Endodermal cell (in vitro differentiated cells): ENCODE data around the gene TNIK. TPM values are rescaled to one million over a fixed set of nuclear protein-coding genes. Genes with fewer than 3 reads are reported as not detected.

ENCODE experiments used
- DNase-seq: peaks from one replicate; pipeline ENCODE4 v3.0.0-alpha.2; 2017
- H3K27ac ChIP-seq: 2 replicates; pipeline ENCODE4 v1.5.1; 2013; ENCODE audit warnings: mild to moderate bottlenecking, low read depth, low read length, moderate library complexity
- H3K27me3 ChIP-seq: 2 replicates; pipeline ENCODE4 v1.6.1; 2013; ENCODE audit warnings: mild to moderate bottlenecking, low read length, moderate library complexity; ENCODE audit not compliant: insufficient read depth, control insufficient read depth, poor library complexity, severe bottlenecking
- H3K36me3 ChIP-seq: 2 replicates; pipeline ENCODE4 v1.7.0; 2013; ENCODE audit warnings: mild to moderate bottlenecking, low read length, moderate library complexity; ENCODE audit not compliant: control insufficient read depth, insufficient read depth
- H3K4me1 ChIP-seq: one replicate; pipeline ENCODE4 v1.7.0; 2013; ENCODE audit warnings: low read length; ENCODE audit not compliant: control insufficient read depth, insufficient read depth
- H3K4me3 ChIP-seq: 2 replicates; pipeline ENCODE4 v1.5.1; 2013; ENCODE audit warnings: mild to moderate bottlenecking, low read length, moderate library complexity
- H3K9ac ChIP-seq: 2 replicates; pipeline ENCODE4 v1.6.1; 2013; ENCODE audit warnings: mild to moderate bottlenecking, low read length, moderate library complexity; ENCODE audit not compliant: poor library complexity, severe bottlenecking; ENCODE audit errors: extremely low read depth
- H3K9me3 ChIP-seq: 2 replicates; pipeline ENCODE4 v1.6.1; 2013; ENCODE audit warnings: mild to moderate bottlenecking, low read length, moderate library complexity; ENCODE audit not compliant: control insufficient read depth
- H3K27ac Mint-ChIP-seq: 2 replicates; pipeline ENCODE4 v1.8.0; 2020; ENCODE audit warnings: mixed read lengths
- H3K27me3 Mint-ChIP-seq: 2 replicates; pipeline ENCODE4 v1.8.0; 2021; ENCODE audit warnings: mild to moderate bottlenecking, mixed read lengths; ENCODE audit not compliant: insufficient read depth
- H3K36me3 Mint-ChIP-seq: 2 replicates; pipeline ENCODE4 v1.8.0; 2020; ENCODE audit warnings: low read depth, mixed read lengths
- H3K4me1 Mint-ChIP-seq: 2 replicates; pipeline ENCODE4 v1.8.0; 2020; ENCODE audit warnings: mixed read lengths
- H3K4me3 Mint-ChIP-seq: 2 replicates; pipeline ENCODE4 v1.8.0; 2020; ENCODE audit warnings: mild to moderate bottlenecking, moderate library complexity, mixed read lengths
- H3K9me3 Mint-ChIP-seq: 2 replicates; pipeline ENCODE4 v1.8.0; 2020; ENCODE audit warnings: mild to moderate bottlenecking, mixed read lengths
- WGBS, 2 experiments: methylation state at CpG; one replicate each; pipeline versions ENCODE4 v1.1.5 to v1.1.7; 2013; ENCODE audit warnings: missing lambda C conversion rate in 2 of 2, mixed read lengths in 1 of 2; ENCODE audit not compliant: insufficient coverage in 1 of 2, insufficient read length in 1 of 2; 5-methylcytosine and 5-hydroxymethylcytosine counted together
- total RNA-seq, 2 donors: library from RNA; stranded (reverse); fragmentation: NEBNext Ultra II Directional in 1 of 2; extraction: Animal tissue kit (Norgen Biotek cat#: 25700) in 1 of 2; gene quantifications; 2 replicates in 1 of 2; 3 replicates in 1 of 2; pipeline ENCODE4 v1.2.1, GENCODE V29; 2021
- TF ChIP-seq, protein P1 (sequence below): fragments of 200-600 bp; sonication (generic); conservative IDR thresholded peaks from 2 replicates; pipeline ENCODE4 v1.5.0; 2021; ENCODE audit warnings: antibody characterized with exemption, mild to moderate bottlenecking

The TNIK gene
- total RNA-seq, 2 donors from 2014 or later, result 12.2 to 14.9 TPM

DNA sequence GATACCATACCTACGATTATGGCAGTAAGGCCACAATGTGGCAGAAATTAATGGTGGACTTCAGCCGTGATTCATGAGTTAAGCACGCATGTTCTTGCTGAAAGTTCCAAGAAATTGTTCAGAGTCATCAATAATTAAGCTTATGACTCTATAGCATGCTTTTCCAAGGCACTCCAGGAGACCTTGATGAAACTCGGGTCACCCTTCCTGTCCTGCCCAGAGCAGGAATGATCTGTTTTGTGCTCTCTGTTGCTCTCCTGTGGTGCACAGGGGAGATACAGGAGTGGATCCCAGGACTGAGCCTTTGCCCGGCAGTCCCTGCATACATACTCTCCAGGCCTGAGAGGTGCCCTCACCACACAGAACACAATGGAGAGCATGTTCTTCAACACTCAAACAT lies 292.1 kb downstream of the TNIK start:
- no peak overlapping the region for H3K9ac ChIP-seq
- H3K4me3 ChIP-seq, result no peak overlapping the region
- H3K9me3 Mint-ChIP-seq, result peaks cover 1% of the 10 kb centered on the region
- peaks cover 4% of the 10 kb centered on the region for H3K4me1 ChIP-seq
- peaks cover 14% of the 10 kb centered on the region for H3K4me1 Mint-ChIP-seq
- H3K4me3 Mint-ChIP-seq, result no peak overlapping the region
- DNase-seq, result peak; percentile 79
- no peaks in the 10 kb centered on the region for H3K36me3 ChIP-seq
- 75 to 78% methylated on average over 5 of the region's 5 CpGs for WGBS, 2 experiments
- H3K27ac Mint-ChIP-seq, result no peak overlapping the region
- H3K27me3 ChIP-seq, result no peaks in the 10 kb centered on the region
- H3K9me3 ChIP-seq, result peaks cover 7% of the 10 kb centered on the region
- no peaks in the 10 kb centered on the region for H3K27me3 Mint-ChIP-seq
- TF ChIP-seq, protein P1, sequence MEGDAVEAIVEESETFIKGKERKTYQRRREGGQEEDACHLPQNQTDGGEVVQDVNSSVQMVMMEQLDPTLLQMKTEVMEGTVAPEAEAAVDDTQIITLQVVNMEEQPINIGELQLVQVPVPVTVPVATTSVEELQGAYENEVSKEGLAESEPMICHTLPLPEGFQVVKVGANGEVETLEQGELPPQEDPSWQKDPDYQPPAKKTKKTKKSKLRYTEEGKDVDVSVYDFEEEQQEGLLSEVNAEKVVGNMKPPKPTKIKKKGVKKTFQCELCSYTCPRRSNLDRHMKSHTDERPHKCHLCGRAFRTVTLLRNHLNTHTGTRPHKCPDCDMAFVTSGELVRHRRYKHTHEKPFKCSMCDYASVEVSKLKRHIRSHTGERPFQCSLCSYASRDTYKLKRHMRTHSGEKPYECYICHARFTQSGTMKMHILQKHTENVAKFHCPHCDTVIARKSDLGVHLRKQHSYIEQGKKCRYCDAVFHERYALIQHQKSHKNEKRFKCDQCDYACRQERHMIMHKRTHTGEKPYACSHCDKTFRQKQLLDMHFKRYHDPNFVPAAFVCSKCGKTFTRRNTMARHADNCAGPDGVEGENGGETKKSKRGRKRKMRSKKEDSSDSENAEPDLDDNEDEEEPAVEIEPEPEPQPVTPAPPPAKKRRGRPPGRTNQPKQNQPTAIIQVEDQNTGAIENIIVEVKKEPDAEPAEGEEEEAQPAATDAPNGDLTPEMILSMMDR, result peak; percentile 84
- peaks cover 2% of the 10 kb centered on the region for H3K36me3 Mint-ChIP-seq
- H3K27ac ChIP-seq, result no peak overlapping the region

DNA sequence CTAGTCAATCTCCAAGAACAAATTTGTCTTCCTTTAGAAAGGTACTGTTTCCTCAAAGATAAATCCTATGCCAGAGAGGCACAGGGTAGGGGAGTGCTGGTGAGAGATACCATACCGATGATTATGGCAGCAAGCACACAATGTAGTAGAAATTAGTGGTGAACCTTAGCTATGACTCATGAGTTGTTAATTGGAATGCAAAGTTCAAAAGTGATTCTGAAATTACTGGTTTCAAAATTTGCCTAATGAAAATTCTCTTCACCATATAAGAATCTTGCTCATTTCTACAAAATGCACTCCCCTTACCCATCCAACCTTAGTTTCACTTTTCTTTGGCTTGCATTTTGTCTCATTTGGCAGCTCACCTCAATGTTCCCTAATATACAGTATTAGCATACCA lies 294.2 kb downstream of the TNIK start:
- Histone ChIP-seq H3K27ac (no peak overlapping the region), H3K9ac (no peak overlapping the region), H3K4me1 (no peaks in the 10 kb centered on the region), H3K4me3 (no peak overlapping the region), H3K27me3 (no peaks in the 10 kb centered on the region), H3K9me3 (peaks cover 14% of the 10 kb centered on the region), H3K36me3 (no peaks in the 10 kb centered on the region)
- TF ChIP-seq, protein P1, result no peak
- Mint-ChIP-seq H3K27ac (no peak overlapping the region), H3K9me3 (peaks cover 7% of the 10 kb centered on the region), H3K27me3 (no peaks in the 10 kb centered on the region), H3K36me3 (peaks cover 8% of the 10 kb centered on the region), H3K4me1 (peaks cover 10% of the 10 kb centered on the region), H3K4me3 (no peak overlapping the region)
- 87% methylated on average over 1 of the region's 1 CpG; no CpG with 5 or more reads in 1 of the 2 experiments for WGBS, 2 experiments
- DNase-seq, result no peak

DNA sequence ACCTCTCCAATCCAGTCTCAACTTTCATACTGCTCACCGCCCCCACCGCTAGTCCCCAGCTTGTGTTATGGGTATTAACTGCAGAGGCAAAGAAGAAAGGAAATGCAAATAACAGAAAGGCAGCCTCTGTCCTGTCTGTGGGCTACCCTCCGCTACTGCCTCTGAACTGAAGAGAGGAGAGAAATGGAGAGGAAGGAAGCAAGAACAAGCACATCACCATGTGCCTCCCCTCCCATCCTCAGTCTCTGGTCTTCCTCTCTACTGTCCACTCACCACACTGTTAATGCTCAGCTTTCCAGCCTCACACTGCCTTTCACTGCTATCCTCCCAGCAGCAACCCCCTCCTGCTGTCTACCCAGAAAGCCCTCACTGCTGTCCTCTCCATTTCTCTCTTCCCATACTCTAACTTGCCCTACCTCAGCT lies 294.7 kb downstream of the TNIK start:
- DNase-seq, result peak; percentile 57
- peaks cover 7% of the 10 kb centered on the region for H3K9me3 Mint-ChIP-seq
- no peak overlapping the region for H3K9ac ChIP-seq
- peaks cover 10% of the 10 kb centered on the region for H3K4me1 Mint-ChIP-seq
- H3K27ac Mint-ChIP-seq, result peak overlapping the region; percentile 26
- H3K27ac ChIP-seq, result no peak overlapping the region
- no peaks in the 10 kb centered on the region for H3K27me3 Mint-ChIP-seq
- H3K9me3 ChIP-seq, result peaks cover 14% of the 10 kb centered on the region
- TF ChIP-seq, protein P1, result no peak
- H3K36me3 ChIP-seq, result no peaks in the 10 kb centered on the region
- H3K4me3 ChIP-seq, result no peak overlapping the region
- H3K4me1 ChIP-seq, result no peaks in the 10 kb centered on the region
- WGBS, 2 experiments, result 79 to 100% methylated on average over 1 to 3 of the region's 3 CpGs
- peaks cover 8% of the 10 kb centered on the region for H3K36me3 Mint-ChIP-seq
- no peak overlapping the region for H3K4me3 Mint-ChIP-seq
- H3K27me3 ChIP-seq, result no peaks in the 10 kb centered on the region
